ENCODE results near the gene OR2J2. TPM values are rescaled to one million over a fixed set of nuclear protein-coding genes. Genes with fewer than 3 reads are reported as not detected.

The OR2J2 gene
- total RNA-seq = not detected in 2 replicates

DNA sequence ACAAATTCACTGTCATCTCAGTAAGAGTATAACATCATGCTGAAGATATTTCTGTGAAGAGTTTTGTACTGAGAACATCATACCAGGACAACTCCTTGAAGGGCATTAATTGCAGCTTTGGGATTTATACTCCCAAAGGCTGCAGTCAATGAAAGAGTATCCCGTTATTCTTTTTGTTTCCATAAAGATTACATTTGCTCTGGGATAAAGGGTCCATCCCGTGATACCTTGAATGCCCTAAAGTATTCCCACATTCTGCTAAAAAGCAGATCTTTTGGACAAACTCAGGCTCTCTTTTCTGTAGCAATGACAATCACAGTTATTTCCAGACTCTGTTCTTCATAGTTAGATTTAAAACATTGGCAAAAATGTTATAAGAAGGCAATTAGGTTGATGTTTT, at the start of gene OR2J2:
TSS of gene OR2J2 (plus strand) at position 301 of the 400 bp plus-strand sequence. CDS start 2,729 bp downstream, outside the sequence.

Other genes with a start within 250 kb of the OR2J2 start
- gene TRIM27, start 246.9 kb upstream of the OR2J2 start, total RNA-seq = 76.2 and 78.7 TPM in 2 replicates
- 0.50 and 0.66 TPM in 2 replicates for gene ZNF311, start 165.6 kb upstream of the OR2J2 start, total RNA-seq
- not detected in 2 replicates for gene OR2W1, start 125.7 kb upstream of the OR2J2 start, total RNA-seq
- not detected in 2 replicates for gene OR2B3, start 83.6 kb upstream of the OR2J2 start, total RNA-seq
- gene OR2J1, start 71.4 kb upstream of the OR2J2 start, total RNA-seq = not detected in 2 replicates
- gene OR2J3, start 62.8 kb upstream of the OR2J2 start, total RNA-seq = not detected in 2 replicates
- not detected in 2 replicates for gene OR14J1, start 130.8 kb downstream of the OR2J2 start, total RNA-seq
- gene OR5V1, start 198.0 kb downstream of the OR2J2 start, total RNA-seq = not detected in 2 replicates
- not detected in 2 replicates for gene OR12D3, start 204.4 kb downstream of the OR2J2 start, total RNA-seq
- gene OR12D2, start 224.7 kb downstream of the OR2J2 start, total RNA-seq = not detected in 2 replicates
- not detected in 2 replicates for gene OR12D1, start 244.0 kb downstream of the OR2J2 start, total RNA-seq

All from thoracic aorta endothelial cell (primary cell).